Colonic mucosa (tissue), 4 donors: ENCODE measurements around the gene ATP8A1. TPM values are rescaled to one million over a fixed set of nuclear protein-coding genes. Genes with fewer than 3 reads are reported as not detected.

Experiments
- DNase-seq: peaks from one replicate; pipeline ENCODE4 v3.0.0-alpha.2; 2020
- H3K27ac ChIP-seq: fragments of 200-600 bp; one replicate; pipeline ENCODE4 v1.8.0; 2021
- H3K27me3 ChIP-seq: fragments of 200-600 bp; one replicate; pipeline ENCODE4 v1.8.0; 2021
- H3K36me3 ChIP-seq: fragments of 200-600 bp; one replicate; pipeline ENCODE4 v1.8.0; 2021
- H3K4me1 ChIP-seq: fragments of 200-600 bp; one replicate; pipeline ENCODE4 v1.8.0; 2021; ENCODE audit warnings: mild to moderate bottlenecking
- H3K4me3 ChIP-seq: fragments of 200-600 bp; one replicate; pipeline ENCODE4 v1.8.0; 2021
- H3K9ac ChIP-seq, 2 donors: one replicate each; pipeline ENCODE4 v1.7.0; 2013; ENCODE audit warnings: control low read depth in 2 of 2, low read depth in 2 of 2, low read length in 2 of 2
- H3K9me3 ChIP-seq: fragments of 200-600 bp; one replicate; pipeline ENCODE4 v1.8.0; 2021
- CTCF ChIP-seq: fragments of 200-600 bp; IDR thresholded peaks from one replicate; pipeline ENCODE4 v1.8.0; 2022; ENCODE audit warnings: antibody characterized with exemption, mild to moderate bottlenecking
- intact Hi-C: fragments of 100-400 bp; cut with DNase I; formaldehyde crosslinking; loops from one replicate; pipeline ENCODE4 v1.14.1; 2022
- total RNA-seq, 2 donors: library from RNA; stranded (reverse); fragmentation: NEBNext Ultra II Directional in 1 of 2; extraction: Animal tissue kit (Norgen Biotek cat#: 25700) in 1 of 2; gene quantifications; one replicate each; pipeline ENCODE4 v1.2.1, GENCODE V29; 2021
- donor health status: healthy.
- donor health status: DM: no; HTN: no; CAD: no.
- donor health status: DM: no; HTN: no; CAD: no.

Gene ATP8A1
- total RNA-seq, 2 donors from 2014 or later: 19.1 to 34.0 TPM

GRCh38 chr4:42641656-42642055 lies 15.2 kb downstream of the ATP8A1 start:
- Histone ChIP-seq H3K4me3 (no peak overlapping the region), H3K27ac (peak overlapping the region; percentile 67), H3K27me3 (no peaks in the 10 kb centered on the region), H3K4me1 (peaks cover 11% of the 10 kb centered on the region), H3K9ac (peak overlapping the region in 1 of 2 donors; percentile 44), H3K9me3 (no peaks in the 10 kb centered on the region), H3K36me3 (no peaks in the 10 kb centered on the region)
- intact Hi-C loops: no loop called here
- no peak for TF ChIP-seq CTCF
- DNase-seq: no peak

- peaks cover 11% of the 10 kb centered on the region for H3K4me1 ChIP-seq
- no peaks in the 10 kb centered on the region for H3K36me3 ChIP-seq
- H3K4me3 ChIP-seq: no peak overlapping the region
- peak; percentile 53 for DNase-seq
- TF ChIP-seq CTCF: no peak
- H3K9me3 ChIP-seq: no peaks in the 10 kb centered on the region
- intact Hi-C loops: no loop called here
- H3K27me3 ChIP-seq: no peaks in the 10 kb centered on the region
- H3K27ac ChIP-seq: peak overlapping the region; percentile 67
- H3K9ac ChIP-seq: peak overlapping the region in 1 of 2 donors; percentile 41
These were observed 15.7 kb downstream of the ATP8A1 start for GRCh38 chr4:42641161-42641560.

GRCh38 chr4:42640613-42641012 lies 16.3 kb downstream of the ATP8A1 start:
- TF ChIP-seq CTCF: no peak
- H3K9me3 ChIP-seq: no peaks in the 10 kb centered on the region
- no peaks in the 10 kb centered on the region for H3K36me3 ChIP-seq
- H3K9ac ChIP-seq: peak overlapping the region in 1 of 2 donors; percentile 41
- intact Hi-C loops: no loop called here
- DNase-seq: no peak
- peak overlapping the region; percentile 67 for H3K27ac ChIP-seq
- H3K4me3 ChIP-seq: no peak overlapping the region
- no peaks in the 10 kb centered on the region for H3K27me3 ChIP-seq
- H3K4me1 ChIP-seq: peaks cover 11% of the 10 kb centered on the region

GRCh38 chr4:42638993-42639392 lies 17.9 kb downstream of the ATP8A1 start:
- H3K9me3 ChIP-seq: no peaks in the 10 kb centered on the region
- no peaks in the 10 kb centered on the region for H3K36me3 ChIP-seq
- no peak overlapping the region for H3K4me3 ChIP-seq
- no peaks in the 10 kb centered on the region for H3K27me3 ChIP-seq
- H3K9ac ChIP-seq: peak overlapping the region in 1 of 2 donors; percentile 4
- no peak for DNase-seq
- peak overlapping the region; percentile 0 for H3K27ac ChIP-seq
- peaks cover 11% of the 10 kb centered on the region for H3K4me1 ChIP-seq
- intact Hi-C loops: no loop called here
- no peak for TF ChIP-seq CTCF

GRCh38 chr4:42638321-42638720 lies 18.6 kb downstream of the ATP8A1 start:
- H3K9ac ChIP-seq: peak overlapping the region in 1 of 2 donors; percentile 22
- H3K4me3 ChIP-seq: no peak overlapping the region
- no peak for TF ChIP-seq CTCF
- no peaks in the 10 kb centered on the region for H3K9me3 ChIP-seq
- no peak for DNase-seq
- peak overlapping the region; percentile 0 for H3K27ac ChIP-seq
- no peaks in the 10 kb centered on the region for H3K27me3 ChIP-seq
- peaks cover 11% of the 10 kb centered on the region for H3K4me1 ChIP-seq
- H3K36me3 ChIP-seq: no peaks in the 10 kb centered on the region
- intact Hi-C loops: no loop called here
